SJSA1 (cell line): Measurements from ENCODE around the gene PLIN4. TPM values are rescaled to one million over a fixed set of nuclear protein-coding genes. Genes with fewer than 3 reads are reported as not detected.

ENCODE experiments used
- DNase-seq, 2 experiments: peaks; one replicate each; pipeline ENCODE4 v3.0.0-alpha.2; 2015 to 2020; ENCODE audit warnings: low spot score in 2 of 2, low read depth in 1 of 2
- H3K27ac ChIP-seq: fragments of 250-450 bp; sonication (Bioruptor Pico); 2 replicates; pipeline ENCODE4 v1.5.1; 2020; ENCODE audit warnings: mild to moderate bottlenecking, moderate library complexity
- H3K27me3 ChIP-seq: fragments of 250-450 bp; sonication (Bioruptor Pico); replicated peaks from 2 replicates; pipeline ENCODE4 v1.5.1; 2020; ENCODE audit warnings: mild to moderate bottlenecking, moderate library complexity
- H3K36me3 ChIP-seq: fragments of 250-450 bp; sonication (Bioruptor Pico); 2 replicates; pipeline ENCODE4 v1.5.1; 2020; ENCODE audit warnings: mild to moderate bottlenecking
- H3K4me1 ChIP-seq: fragments of 250-450 bp; sonication (Bioruptor Pico); replicated peaks from 2 replicates; pipeline ENCODE4 v1.6.1; 2021; ENCODE audit warnings: mild to moderate bottlenecking
- H3K4me3 ChIP-seq: fragments of 250-450 bp; sonication (Bioruptor Pico); 2 replicates; pipeline ENCODE4 v1.5.1; 2020; ENCODE audit warnings: mild to moderate bottlenecking
- H3K9me3 ChIP-seq: fragments of 250-450 bp; sonication (Bioruptor Pico); replicated peaks from 2 replicates; pipeline ENCODE4 v1.5.1; 2020; ENCODE audit warnings: mild to moderate bottlenecking
- total RNA-seq: library from RNA; depleted of rRNA; stranded (reverse); fragments of >200 nt; shearing (Covaris generic); gene quantifications from 2 replicates; pipeline ENCODE4 v1.2.3, GENCODE V29; 2014

Gene PLIN4
- total RNA-seq, 1 experiment from 2014 or later = not detected

- no peaks in the 10 kb centered on the region for H3K9me3 ChIP-seq
- peaks cover 3% of the 10 kb centered on the region; the same call in 1 of the 2 replicates for H3K4me1 ChIP-seq
- peaks cover 7% of the 10 kb centered on the region; the same call in 1 of the 2 replicates for H3K27me3 ChIP-seq
- H3K36me3 ChIP-seq = no peaks in the 10 kb centered on the region
- H3K4me3 ChIP-seq = no peak overlapping the region
- DNase-seq = peak in 1 of 2 experiments; percentile 68
- H3K27ac ChIP-seq = no peak overlapping the region
Measured at GRCh38 chr19:4524808-4525562, 6.7 kb upstream of the PLIN4 start.

GRCh38 chr19:4523306-4524110 lies 5.2 kb upstream of the PLIN4 start:
- Histone ChIP-seq H3K4me1 (peaks cover 3% of the 10 kb centered on the region; the same call in 1 of the 2 replicates), H3K27me3 (0 out of 2 replicates have a peak, but pooled peaks cover 2% of the 10 kb centered on the region), H3K4me3 (no peak overlapping the region), H3K9me3 (no peaks in the 10 kb centered on the region), H3K27ac (no peak overlapping the region), H3K36me3 (no peaks in the 10 kb centered on the region)
- peak in 1 of 2 experiments; percentile 28 for DNase-seq

GRCh38 chr19:4522291-4523002 lies 4.2 kb upstream of the PLIN4 start:
- peaks cover 7% of the 10 kb centered on the region; the same call in 1 of the 2 replicates for H3K27me3 ChIP-seq
- no peak overlapping the region for H3K27ac ChIP-seq
- H3K9me3 ChIP-seq = no peaks in the 10 kb centered on the region
- no peak for DNase-seq
- H3K36me3 ChIP-seq = no peaks in the 10 kb centered on the region
- peaks cover 3% of the 10 kb centered on the region; the same call in 1 of the 2 replicates for H3K4me1 ChIP-seq
- no peak overlapping the region for H3K4me3 ChIP-seq

- DNase-seq = no peak
- peaks cover 13% of the 10 kb centered on the region for H3K27me3 ChIP-seq
Measured at GRCh38 chr19:4521888-4522242, 3.6 kb upstream of the PLIN4 start.

GRCh38 chr19:4521170-4521887 lies 3.0 kb upstream of the PLIN4 start:
- Histone ChIP-seq H3K27ac (no peak overlapping the region), H3K4me3 (no peak overlapping the region)
- DNase-seq = no peak

More at GRCh38 chr19:4521888-4522242, 3.6 kb upstream of the PLIN4 start:
- no peak overlapping the region for H3K27ac ChIP-seq
- peaks cover 3% of the 10 kb centered on the region; the same call in 1 of the 2 replicates for H3K4me1 ChIP-seq
- H3K4me3 ChIP-seq = no peak overlapping the region
- H3K9me3 ChIP-seq = no peaks in the 10 kb centered on the region
- H3K36me3 ChIP-seq = no peaks in the 10 kb centered on the region

GRCh38 chr19:4519521-4520277 lies 1.4 kb upstream of the PLIN4 start:
- Histone ChIP-seq H3K27ac (no peak overlapping the region), H3K4me1 (peaks cover 3% of the 10 kb centered on the region; the same call in 1 of the 2 replicates), H3K36me3 (no peaks in the 10 kb centered on the region), H3K27me3 (peaks cover 29% of the 10 kb centered on the region), H3K4me3 (no peak overlapping the region), H3K9me3 (no peaks in the 10 kb centered on the region)
- no peak for DNase-seq

More at GRCh38 chr19:4521170-4521887, 3.0 kb upstream of the PLIN4 start:
- Histone ChIP-seq H3K4me1 (peaks cover 3% of the 10 kb centered on the region; the same call in 1 of the 2 replicates), H3K27me3 (peaks cover 18% of the 10 kb centered on the region), H3K36me3 (no peaks in the 10 kb centered on the region), H3K9me3 (no peaks in the 10 kb centered on the region)

GRCh38 chr19:4519172-4519496 lies 848 bp upstream of the PLIN4 start:
- H3K4me1 ChIP-seq = peaks cover 3% of the 10 kb centered on the region; the same call in 1 of the 2 replicates
- no peak for DNase-seq
- no peak overlapping the region for H3K27ac ChIP-seq
- peaks cover 29% of the 10 kb centered on the region for H3K27me3 ChIP-seq
- H3K4me3 ChIP-seq = no peak overlapping the region
- no peaks in the 10 kb centered on the region for H3K36me3 ChIP-seq
- no peaks in the 10 kb centered on the region for H3K9me3 ChIP-seq

GRCh38 chr19:4517451-4518057 lies 732 bp downstream of the PLIN4 start:
- no peak overlapping the region for H3K4me3 ChIP-seq

GRCh38 chr19:4516939-4517300 lies 1.4 kb downstream of the PLIN4 start:
- Histone ChIP-seq H3K27me3 (peaks cover 29% of the 10 kb centered on the region), H3K9me3 (no peaks in the 10 kb centered on the region), H3K4me1 (0 out of 2 replicates have a peak, but pooled peaks cover 3% of the 10 kb centered on the region), H3K4me3 (no peak overlapping the region), H3K27ac (no peak overlapping the region), H3K36me3 (no peaks in the 10 kb centered on the region)
- DNase-seq = no peak

More at GRCh38 chr19:4517451-4518057, 732 bp downstream of the PLIN4 start:
- DNase-seq = no peak
- no peak overlapping the region for H3K27ac ChIP-seq
- peaks cover 29% of the 10 kb centered on the region for H3K27me3 ChIP-seq
- H3K4me1 ChIP-seq = 0 out of 2 replicates have a peak, but pooled peaks cover 3% of the 10 kb centered on the region
- no peaks in the 10 kb centered on the region for H3K36me3 ChIP-seq
- no peaks in the 10 kb centered on the region for H3K9me3 ChIP-seq

GRCh38 chr19:4516199-4516938 lies 1.9 kb downstream of the PLIN4 start:
- no peaks in the 10 kb centered on the region for H3K36me3 ChIP-seq
- H3K9me3 ChIP-seq = no peaks in the 10 kb centered on the region
- H3K27ac ChIP-seq = no peak overlapping the region
- no peak overlapping the region for H3K4me3 ChIP-seq
- DNase-seq = no peak
- H3K4me1 ChIP-seq = 0 out of 2 replicates have a peak, but pooled peaks cover 1% of the 10 kb centered on the region
- peaks cover 29% of the 10 kb centered on the region for H3K27me3 ChIP-seq

- Histone ChIP-seq H3K36me3 (no peaks in the 10 kb centered on the region), H3K9me3 (no peaks in the 10 kb centered on the region), H3K27ac (no peak overlapping the region), H3K27me3 (peaks cover 26% of the 10 kb centered on the region), H3K4me1 (no peaks in the 10 kb centered on the region), H3K4me3 (no peak overlapping the region)
- DNase-seq = no peak
Measured at GRCh38 chr19:4515732-4516131, 2.6 kb downstream of the PLIN4 start.

- DNase-seq = no peak
- H3K27me3 ChIP-seq = peaks cover 26% of the 10 kb centered on the region
- H3K36me3 ChIP-seq = no peaks in the 10 kb centered on the region
- no peak overlapping the region for H3K4me3 ChIP-seq
- no peaks in the 10 kb centered on the region for H3K4me1 ChIP-seq
- H3K9me3 ChIP-seq = no peaks in the 10 kb centered on the region
- no peak overlapping the region for H3K27ac ChIP-seq
Measured at GRCh38 chr19:4513248-4513647, 5.0 kb downstream of the PLIN4 start.
